ENCODE measurements around the gene PRRT2. TPM values are rescaled to one million over a fixed set of nuclear protein-coding genes. Genes with fewer than 3 reads are reported as not detected.
A peak's percentile ranks its signal among the peaks of the same experiment; 100 is the strongest.
"Not testable (repeated sequence)": the region's sequence is repeated elsewhere in the genome, so short reads cannot be mapped to it uniquely, and the experiment has no call there.

PRRT2 gene
- total RNA-seq (2014; rRNA removed; shearing (Covaris generic)) = 1.7 and 2.5 TPM in 2 replicates

GRCh38 chr16:29811896-29812665 is at the start of gene PRRT2:
PRRT2 (plus strand) TSS chr16:29812193; CDS start chr16:29813055, 862 bp downstream.
- peak; percentile 63 for DNase-seq (ENCODE audit: low read depth)

GRCh38 chr16:29763326-29763725 is 48.7 kb upstream of the PRRT2 start:
- DNase-seq (ENCODE audit: low read depth) = no peak

- DNase-seq (ENCODE audit: low read depth) = no peak
Observed at GRCh38 chr16:29765167-29766032, 46.6 kb upstream of the PRRT2 start.

GRCh38 chr16:29766571-29766970 is 45.4 kb upstream of the PRRT2 start:
- DNase-seq (ENCODE audit: low read depth) = no peak

- DNase-seq (ENCODE audit: low read depth) = no peak
Observed at GRCh38 chr16:29767062-29767461, 44.9 kb upstream of the PRRT2 start.

GRCh38 chr16:29769507-29769906 is 42.5 kb upstream of the PRRT2 start:
- no peak for DNase-seq (ENCODE audit: low read depth)

- DNase-seq (ENCODE audit: low read depth) = no peak
Observed at GRCh38 chr16:29770250-29770929, 41.6 kb upstream of the PRRT2 start.

- not testable (repeated sequence) for DNase-seq (ENCODE audit: low read depth)
Observed at GRCh38 chr16:29772330-29772729, 39.7 kb upstream of the PRRT2 start.

- no peak for DNase-seq (ENCODE audit: low read depth)
Observed at GRCh38 chr16:29774730-29775129, 37.3 kb upstream of the PRRT2 start.

- peak; percentile 78 for DNase-seq (ENCODE audit: low read depth)
Observed at GRCh38 chr16:29775742-29776408, 36.1 kb upstream of the PRRT2 start.

- no peak for DNase-seq (ENCODE audit: low read depth)
Observed at GRCh38 chr16:29777576-29778350, 34.2 kb upstream of the PRRT2 start, which contains the start of gene ZG16. ZG16 (plus strand) TSS chr16:29778256; CDS start chr16:29779267, 1,011 bp downstream.

- peak; percentile 55 for DNase-seq (ENCODE audit: low read depth)
Observed at GRCh38 chr16:29779474-29779873, 32.5 kb upstream of the PRRT2 start.

- not testable (repeated sequence) for DNase-seq (ENCODE audit: low read depth)
Observed at GRCh38 chr16:29783094-29783953, 28.7 kb upstream of the PRRT2 start.

- no peak for DNase-seq (ENCODE audit: low read depth)
Observed at GRCh38 chr16:29784157-29784556, 27.8 kb upstream of the PRRT2 start.

GRCh38 chr16:29784901-29785500 is 27.0 kb upstream of the PRRT2 start:
- DNase-seq (ENCODE audit: low read depth) = peak; percentile 65

GRCh38 chr16:29787155-29787554 is 24.8 kb upstream of the PRRT2 start:
- DNase-seq (ENCODE audit: low read depth) = not testable (repeated sequence)

GRCh38 chr16:29789775-29790182 is 22.2 kb upstream of the PRRT2 start:
- no peak for DNase-seq (ENCODE audit: low read depth)

- DNase-seq (ENCODE audit: low read depth) = peak; percentile 97
Observed at GRCh38 chr16:29790183-29790948, 21.6 kb upstream of the PRRT2 start, which contains the start of gene KIF22. KIF22 (plus strand) TSS chr16:29790751; CDS start chr16:29790760, 9 bp downstream.
